ENCODE results near the gene OR13C5. TPM values are rescaled to one million over a fixed set of nuclear protein-coding genes. Genes with fewer than 3 reads are reported as not detected.

OR13C5 gene
- total RNA-seq, 1 donor from 2014 or later: not detected

DNA sequence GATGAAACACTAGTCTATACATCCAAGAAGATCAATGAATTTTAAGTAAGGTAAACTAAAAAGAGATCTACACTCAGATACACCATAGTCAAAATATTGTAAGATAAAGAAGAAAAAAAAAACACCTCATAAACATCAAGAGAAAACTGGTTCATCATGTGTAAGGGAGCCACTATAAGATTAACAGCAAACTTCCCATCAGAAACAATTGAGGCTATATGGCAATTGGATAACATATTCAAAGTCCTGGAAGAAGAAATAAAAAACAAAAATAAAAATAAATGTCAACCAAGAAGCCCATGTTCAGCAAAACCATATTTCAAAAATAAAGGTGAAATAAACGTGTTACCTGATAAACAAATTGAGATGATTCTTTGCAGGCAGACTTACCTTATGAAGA lies 26.6 kb downstream of the OR13C5 start:
- Histone ChIP-seq H3K4me3 (no peak overlapping the region), H3K27me3 (no peaks in the 10 kb centered on the region), H3K9me3 (no peaks in the 10 kb centered on the region), H3K27ac (no peak overlapping the region), H3K36me3 (no peaks in the 10 kb centered on the region), H3K4me1 (no peaks in the 10 kb centered on the region)
- no peak for DNase-seq (ENCODE audit: extremely low spot score in 2 of 2)
- no peak for TF ChIP-seq POLR2AphosphoS5 (IDR thresholded peaks at IDR 0.05; ENCODE audit: insufficient read depth in 1 of 2, low read depth in 1 of 2)
- no peak for TF ChIP-seq POLR2A (IDR thresholded peaks at IDR 0.05)
- intact Hi-C loops (cut with DNase I): no loop called here

DNA sequence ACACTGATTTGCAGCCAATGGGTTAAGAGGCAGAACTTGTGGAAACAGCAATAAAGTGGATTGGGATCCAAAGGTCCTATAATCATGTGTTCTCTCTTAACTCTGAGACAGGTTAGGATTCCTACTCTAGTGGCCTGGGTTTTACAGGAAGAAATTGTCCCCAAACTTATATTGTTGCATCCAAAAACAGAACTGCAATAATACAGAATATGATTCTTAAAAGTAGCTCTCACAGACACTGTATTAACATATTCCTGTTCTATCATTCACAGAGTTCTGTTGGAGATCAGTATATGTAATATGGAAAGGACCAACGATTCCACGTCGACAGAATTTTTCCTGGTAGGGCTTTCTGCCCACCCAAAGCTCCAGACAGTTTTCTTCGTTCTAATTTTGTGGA lies 30.3 kb downstream of the OR13C5 start, which contains the start of gene OR13C8:
Gene OR13C8 (plus strand): TSS at position 301 of the 400 bp plus-strand sequence. CDS start 0 bp downstream, at position 301.
- Histone ChIP-seq H3K36me3 (no peaks in the 10 kb centered on the region), H3K4me3 (no peak within 1 kb of the TSS), H3K27me3 (no peaks in the 10 kb centered on the region), H3K4me1 (no peaks in the 10 kb centered on the region), H3K9me3 (no peaks in the 10 kb centered on the region), H3K27ac (no peak within 1 kb of the TSS)
- intact Hi-C loops (cut with DNase I): no loop called here
- TF ChIP-seq POLR2AphosphoS5 (IDR thresholded peaks at IDR 0.05; ENCODE audit: insufficient read depth in 1 of 2, low read depth in 1 of 2): no peak
- TF ChIP-seq, protein P1, sequence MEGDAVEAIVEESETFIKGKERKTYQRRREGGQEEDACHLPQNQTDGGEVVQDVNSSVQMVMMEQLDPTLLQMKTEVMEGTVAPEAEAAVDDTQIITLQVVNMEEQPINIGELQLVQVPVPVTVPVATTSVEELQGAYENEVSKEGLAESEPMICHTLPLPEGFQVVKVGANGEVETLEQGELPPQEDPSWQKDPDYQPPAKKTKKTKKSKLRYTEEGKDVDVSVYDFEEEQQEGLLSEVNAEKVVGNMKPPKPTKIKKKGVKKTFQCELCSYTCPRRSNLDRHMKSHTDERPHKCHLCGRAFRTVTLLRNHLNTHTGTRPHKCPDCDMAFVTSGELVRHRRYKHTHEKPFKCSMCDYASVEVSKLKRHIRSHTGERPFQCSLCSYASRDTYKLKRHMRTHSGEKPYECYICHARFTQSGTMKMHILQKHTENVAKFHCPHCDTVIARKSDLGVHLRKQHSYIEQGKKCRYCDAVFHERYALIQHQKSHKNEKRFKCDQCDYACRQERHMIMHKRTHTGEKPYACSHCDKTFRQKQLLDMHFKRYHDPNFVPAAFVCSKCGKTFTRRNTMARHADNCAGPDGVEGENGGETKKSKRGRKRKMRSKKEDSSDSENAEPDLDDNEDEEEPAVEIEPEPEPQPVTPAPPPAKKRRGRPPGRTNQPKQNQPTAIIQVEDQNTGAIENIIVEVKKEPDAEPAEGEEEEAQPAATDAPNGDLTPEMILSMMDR (IDR thresholded peaks at IDR 0.05): no peak
- no peak for TF ChIP-seq POLR2A (IDR thresholded peaks at IDR 0.05)
- no peak for DNase-seq (ENCODE audit: extremely low spot score in 2 of 2)

DNA sequence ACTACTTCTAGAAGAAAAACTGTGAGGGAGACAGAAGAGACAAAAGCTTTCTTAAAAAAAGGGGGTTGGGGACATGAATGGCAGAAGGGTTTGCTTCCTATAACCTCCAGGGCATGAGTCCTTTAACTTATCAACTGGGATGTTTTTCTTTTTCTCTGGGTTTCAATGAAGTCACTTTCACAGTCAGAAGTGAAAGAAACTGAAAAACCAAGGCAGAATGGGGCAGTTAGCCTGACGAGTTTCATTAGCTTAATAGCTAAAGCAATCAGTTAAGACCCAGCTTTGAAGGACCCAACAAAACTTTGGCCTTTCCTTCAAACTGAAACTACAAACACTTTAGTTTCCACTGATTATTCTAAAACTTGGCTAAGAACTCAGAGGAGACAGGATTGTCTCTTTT lies 34.9 kb downstream of the OR13C5 start:
- intact Hi-C loops (cut with DNase I): no loop called here
- no peak for DNase-seq (ENCODE audit: extremely low spot score in 2 of 2)
- TF ChIP-seq POLR2A (IDR thresholded peaks at IDR 0.05) (no peak), POLR2AphosphoS5 (IDR thresholded peaks at IDR 0.05; ENCODE audit: insufficient read depth in 1 of 2, low read depth in 1 of 2) (no peak)
- TF ChIP-seq, protein P1 (IDR thresholded peaks at IDR 0.05): no peak
- Histone ChIP-seq H3K4me1 (no peaks in the 10 kb centered on the region), H3K36me3 (no peaks in the 10 kb centered on the region), H3K27me3 (no peaks in the 10 kb centered on the region), H3K27ac (no peak overlapping the region), H3K9me3 (no peaks in the 10 kb centered on the region), H3K4me3 (no peak overlapping the region)

DNA sequence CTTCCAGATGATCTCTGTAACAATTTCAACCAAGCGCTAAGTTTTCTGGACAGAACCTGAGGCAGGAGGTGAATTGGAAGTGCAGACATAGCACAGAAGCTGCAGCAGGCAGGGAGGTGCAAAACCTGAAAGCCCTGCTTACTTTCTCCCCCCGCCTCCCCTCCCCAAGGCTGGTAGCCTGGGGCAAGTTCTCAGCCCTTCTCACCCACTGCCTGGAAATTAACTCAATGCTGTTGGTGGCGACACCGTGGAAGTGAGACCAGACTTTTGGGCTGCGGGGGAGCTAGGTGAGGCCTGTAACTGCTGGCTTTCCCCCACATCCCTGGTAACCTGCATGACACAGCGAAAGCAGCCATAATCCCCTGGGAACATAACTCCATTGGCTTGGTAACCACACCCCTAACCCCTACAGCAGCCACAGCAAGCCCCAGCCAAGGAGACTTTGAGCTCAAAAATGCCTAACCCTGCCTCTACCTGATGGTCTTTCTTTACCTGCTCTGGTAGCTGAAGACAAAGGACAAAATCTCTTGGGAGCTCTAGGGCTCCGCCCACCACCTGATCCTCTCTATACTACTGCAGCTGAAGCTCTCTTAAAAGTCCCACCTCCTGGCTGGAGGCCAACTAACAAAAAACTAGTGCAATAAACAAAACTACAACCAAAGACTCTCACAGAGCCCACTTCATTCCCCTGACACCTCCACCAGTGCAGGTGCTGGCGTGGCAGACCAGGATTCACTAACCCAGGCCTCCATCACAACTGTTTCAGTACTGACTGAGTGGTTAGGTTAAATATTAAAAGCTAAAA lies 42.2 kb downstream of the OR13C5 start:
- H3K36me3 ChIP-seq: no peaks in the 10 kb centered on the region
- no peak for DNase-seq (ENCODE audit: extremely low spot score in 2 of 2)
- H3K4me3 ChIP-seq: no peak overlapping the region
- H3K27ac ChIP-seq: no peak overlapping the region
- H3K9me3 ChIP-seq: no peaks in the 10 kb centered on the region
- H3K27me3 ChIP-seq: no peaks in the 10 kb centered on the region
- no peaks in the 10 kb centered on the region for H3K4me1 ChIP-seq
- no peak for TF ChIP-seq POLR2A (IDR thresholded peaks at IDR 0.05)
- TF ChIP-seq, protein P1 (IDR thresholded peaks at IDR 0.05): no peak
- no peak for TF ChIP-seq POLR2AphosphoS5 (IDR thresholded peaks at IDR 0.05; ENCODE audit: insufficient read depth in 1 of 2, low read depth in 1 of 2)
- intact Hi-C loops (cut with DNase I): no loop called here

DNA sequence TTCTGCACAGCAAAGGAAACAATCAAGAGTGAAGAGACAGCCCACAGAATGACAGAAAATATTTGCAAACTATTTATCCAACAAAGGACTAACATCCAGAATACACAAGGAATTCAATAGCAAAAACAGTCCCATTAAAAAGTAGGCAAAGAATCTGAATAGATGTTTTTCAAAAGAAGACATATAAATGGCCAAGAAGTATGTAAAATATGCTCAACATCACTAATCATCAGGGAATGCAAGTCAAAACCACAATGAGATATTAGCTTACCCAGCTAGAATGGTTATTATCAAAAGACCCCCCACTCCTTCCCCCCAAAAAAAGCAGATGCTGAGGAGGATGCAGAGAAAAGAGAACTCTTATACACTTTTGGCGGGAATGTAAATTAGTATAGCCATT lies 43.7 kb downstream of the OR13C5 start:
- no peaks in the 10 kb centered on the region for H3K9me3 ChIP-seq
- H3K36me3 ChIP-seq: no peaks in the 10 kb centered on the region
- H3K4me3 ChIP-seq: no peak overlapping the region
- DNase-seq (ENCODE audit: extremely low spot score in 2 of 2): no peak
- no peak for TF ChIP-seq POLR2AphosphoS5 (IDR thresholded peaks at IDR 0.05; ENCODE audit: insufficient read depth in 1 of 2, low read depth in 1 of 2)
- TF ChIP-seq, protein P1 (IDR thresholded peaks at IDR 0.05): no peak
- no peak for TF ChIP-seq POLR2A (IDR thresholded peaks at IDR 0.05)
- no peak overlapping the region for H3K27ac ChIP-seq
- no peaks in the 10 kb centered on the region for H3K27me3 ChIP-seq
- intact Hi-C loops (cut with DNase I): no loop called here
- no peaks in the 10 kb centered on the region for H3K4me1 ChIP-seq

Measured in vagina (tissue), 2 donors.